ENCODE measurements around the gene TBC1D2B.
"Not testable (repeated sequence)": the region's sequence is repeated elsewhere in the genome, so short reads cannot be mapped to it uniquely, and the experiment has no call there.

Gene TBC1D2B

GRCh38 chr15:77971875-77972274 is 105.6 kb downstream of the TBC1D2B start:
- DNase-seq, result not testable (repeated sequence)

GRCh38 chr15:77970813-77971360 is 106.6 kb downstream of the TBC1D2B start:
- DNase-seq, result not testable (repeated sequence)

- no peak for DNase-seq
Measured at GRCh38 chr15:77969055-77969454, 108.5 kb downstream of the TBC1D2B start.

- no peak for DNase-seq
Measured at GRCh38 chr15:77967798-77968197, 109.7 kb downstream of the TBC1D2B start.

- DNase-seq, result not testable (repeated sequence)
Measured at GRCh38 chr15:77967235-77967615, 110.3 kb downstream of the TBC1D2B start.

- no peak for DNase-seq
Measured at GRCh38 chr15:77966540-77967234, 110.8 kb downstream of the TBC1D2B start.

- DNase-seq, result peak in 1 of 2 donors; percentile 66
Measured at GRCh38 chr15:77964193-77964592, 113.3 kb downstream of the TBC1D2B start.

GRCh38 chr15:77959432-77959879 is 118.1 kb downstream of the TBC1D2B start:
- DNase-seq, result peak; percentile 22 to 59

GRCh38 chr15:77958716-77959431 is 118.6 kb downstream of the TBC1D2B start:
- not testable (repeated sequence) for DNase-seq

- not testable (repeated sequence) for DNase-seq
Measured at GRCh38 chr15:77958021-77958420, 119.5 kb downstream of the TBC1D2B start.

GRCh38 chr15:77953926-77954325 is 123.6 kb downstream of the TBC1D2B start:
- DNase-seq, result not testable (repeated sequence)

- not testable (repeated sequence) for DNase-seq
Measured at GRCh38 chr15:77952928-77953446, 124.5 kb downstream of the TBC1D2B start.

GRCh38 chr15:77951105-77951786 is 126.3 kb downstream of the TBC1D2B start:
- not testable (repeated sequence) for DNase-seq

GRCh38 chr15:77950470-77950869 is 127.0 kb downstream of the TBC1D2B start:
- DNase-seq, result not testable (repeated sequence)

GRCh38 chr15:77945566-77945965 is 131.9 kb downstream of the TBC1D2B start:
- no peak for DNase-seq
